ENCODE measurements around the gene EZR. TPM values are rescaled to one million over a fixed set of nuclear protein-coding genes. Genes with fewer than 3 reads are reported as not detected.
A peak's percentile ranks its signal among the peaks of the same experiment; 100 is the strongest.

EZR gene
- 100 to 1,000 TPM in 2 of 4 donors, 10 to 100 TPM in 2; 60.9 to 480 (median 251) TPM for total RNA-seq

- no peak for TF ChIP-seq CTCF (IDR thresholded peaks at IDR 0.05)
- ATAC-seq (ENCODE audit: low FRiP score) (peak; percentile 78), DNase-seq (ENCODE audit: low spot score) (no peak)
Measured at GRCh38 chr6:158819213-158819976, at the start of gene EZR. Gene EZR, minus strand, starts transcription at chr6:158819368. Its CDS starts 1,275 bp downstream, at chr6:158818093.

- no peak for TF ChIP-seq CTCF (IDR thresholded peaks at IDR 0.05)
- DNase-seq (ENCODE audit: low spot score): no peak
- no peak for ATAC-seq (ENCODE audit: low FRiP score)
Measured at GRCh38 chr6:158868122-158868480, 48.9 kb upstream of the EZR start.

GRCh38 chr6:158867381-158868121 lies 48.4 kb upstream of the EZR start:
- no peak for TF ChIP-seq CTCF (IDR thresholded peaks at IDR 0.05)
- DNase-seq (ENCODE audit: low spot score) (no peak), ATAC-seq (ENCODE audit: low FRiP score) (no peak)

- DNase-seq (ENCODE audit: low spot score): no peak
- TF ChIP-seq CTCF (IDR thresholded peaks at IDR 0.05): no peak
Measured at GRCh38 chr6:158865769-158866168, 46.6 kb upstream of the EZR start.

GRCh38 chr6:158863646-158864045 lies 44.5 kb upstream of the EZR start:
- DNase-seq (ENCODE audit: low spot score): no peak
- no peak for TF ChIP-seq CTCF (IDR thresholded peaks at IDR 0.05)
- ATAC-seq (ENCODE audit: low FRiP score): peak; percentile 38

More at GRCh38 chr6:158865769-158866168, 46.6 kb upstream of the EZR start:
- no peak for ATAC-seq (ENCODE audit: low FRiP score)

- DNase-seq (ENCODE audit: low spot score) (no peak), ATAC-seq (ENCODE audit: low FRiP score) (no peak)
- TF ChIP-seq CTCF (IDR thresholded peaks at IDR 0.05): no peak
Measured at GRCh38 chr6:158861686-158862381, 42.7 kb upstream of the EZR start.
